ENCODE data around the gene PAWR.

DNA sequence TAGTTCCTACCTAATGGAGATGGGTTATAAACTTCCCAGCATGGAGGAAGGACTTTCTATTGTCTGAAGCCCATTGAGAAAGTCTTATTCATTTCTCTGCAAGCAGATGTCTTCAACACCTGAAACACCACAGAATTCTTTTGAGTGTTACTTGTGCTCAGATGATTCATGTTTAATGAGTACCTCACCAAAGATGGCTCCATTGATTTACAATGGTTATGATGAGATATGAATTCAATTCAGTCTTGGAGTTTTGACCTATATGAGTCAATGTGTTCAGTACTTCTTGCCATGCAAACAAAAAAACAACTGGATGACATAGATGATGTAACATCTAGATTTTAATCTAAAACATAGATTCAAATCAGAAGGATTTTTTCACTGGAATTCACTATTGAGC is 15.4 kb upstream of the PAWR start:
- no peak for TF ChIP-seq CTCF (IDR thresholded peaks at IDR 0.05)
- no peak for TF ChIP-seq ZFX (IDR thresholded peaks at IDR 0.05; ENCODE audit: borderline replicate concordance)

Measured in 22Rv1 (cell line).